GM21786 (cell line): ENCODE results near the gene UBALD2.

Experiments used
- ATAC-seq: cut with Tn5 transposase; IDR thresholded peaks from one replicate; pipeline ENCODE4 v1.9.1; 2021; ENCODE audit not compliant: unreplicated experiment

The UBALD2 gene

GRCh38 chr17:76317535-76317934, 52.4 kb downstream of the UBALD2 start:
- no peak for ATAC-seq

- no peak for ATAC-seq
Measured at GRCh38 chr17:76318586-76318985, 53.4 kb downstream of the UBALD2 start.
